Measurements from ENCODE around the gene BTBD9.

BTBD9 gene

GRCh38 chr6:38639498-38640215 is at the start of gene BTBD9:
Gene BTBD9 (minus strand): TSS chr6:38639929.
- DNase-seq (ENCODE audit: low read depth) = peak; percentile 81

- DNase-seq (ENCODE audit: low read depth) = no peak
Observed at GRCh38 chr6:38688579-38689087, 48.9 kb upstream of the BTBD9 start.

GRCh38 chr6:38687549-38687948 is 47.8 kb upstream of the BTBD9 start:
- no peak for DNase-seq (ENCODE audit: low read depth)

DNA sequence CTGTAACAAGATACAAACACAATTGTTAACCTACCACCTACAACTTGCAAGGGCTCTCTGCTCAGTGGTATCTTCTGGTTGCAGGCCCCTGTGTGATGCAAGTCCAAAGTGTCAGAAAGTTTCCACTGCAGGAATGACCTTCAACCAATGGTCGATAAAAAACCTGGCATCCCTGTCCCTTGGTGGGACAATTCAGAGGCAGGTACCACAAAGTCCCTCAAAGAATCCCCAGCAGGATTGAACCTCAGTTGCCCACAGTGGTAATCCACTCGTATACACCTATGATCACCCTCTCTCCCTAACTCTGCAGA is 47.3 kb upstream of the BTBD9 start:
- DNase-seq (ENCODE audit: low read depth) = no peak

DNA sequence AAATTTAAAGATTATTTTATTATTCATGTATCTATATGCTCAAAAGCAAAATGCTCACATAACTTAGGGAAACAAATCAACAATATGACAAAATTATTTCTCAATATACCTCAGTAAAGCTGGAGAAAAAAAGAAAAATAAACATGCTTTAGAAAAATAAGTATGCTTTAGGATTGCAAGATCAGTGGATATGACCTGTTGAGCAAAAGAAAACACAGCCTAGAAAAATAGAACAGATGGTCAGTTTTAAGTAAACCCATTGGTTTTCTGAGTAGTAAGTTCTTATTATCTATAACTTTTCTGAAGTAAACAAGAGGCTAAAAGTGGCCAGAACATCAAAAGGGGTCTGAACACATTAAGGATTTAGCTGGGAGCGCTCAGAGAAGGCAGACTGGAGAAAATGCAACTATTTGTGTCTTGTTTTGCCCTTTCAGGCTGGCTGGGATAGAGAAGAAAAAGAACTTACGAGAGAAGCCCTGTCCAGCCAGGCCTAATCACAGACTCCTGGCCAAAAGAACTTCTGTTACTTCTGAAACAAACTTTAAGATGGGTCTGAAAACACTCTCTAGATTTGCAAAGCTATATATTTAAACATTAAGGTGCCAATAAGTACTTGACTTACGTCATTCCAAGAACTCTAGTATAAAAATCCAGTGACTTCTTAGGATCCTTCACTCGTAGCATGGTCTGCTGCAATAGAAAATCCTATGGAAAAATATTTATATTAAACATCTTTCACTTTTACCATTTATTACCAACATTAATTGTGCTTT is 46.7 kb upstream of the BTBD9 start:
- DNase-seq (ENCODE audit: low read depth) = no peak

GRCh38 chr6:38684904-38685303 is 45.2 kb upstream of the BTBD9 start:
- no peak for DNase-seq (ENCODE audit: low read depth)

GRCh38 chr6:38684237-38684636 is 44.5 kb upstream of the BTBD9 start:
- no peak for DNase-seq (ENCODE audit: low read depth)

- no peak for DNase-seq (ENCODE audit: low read depth)
Observed at GRCh38 chr6:38681850-38682249, 42.1 kb upstream of the BTBD9 start.

DNA sequence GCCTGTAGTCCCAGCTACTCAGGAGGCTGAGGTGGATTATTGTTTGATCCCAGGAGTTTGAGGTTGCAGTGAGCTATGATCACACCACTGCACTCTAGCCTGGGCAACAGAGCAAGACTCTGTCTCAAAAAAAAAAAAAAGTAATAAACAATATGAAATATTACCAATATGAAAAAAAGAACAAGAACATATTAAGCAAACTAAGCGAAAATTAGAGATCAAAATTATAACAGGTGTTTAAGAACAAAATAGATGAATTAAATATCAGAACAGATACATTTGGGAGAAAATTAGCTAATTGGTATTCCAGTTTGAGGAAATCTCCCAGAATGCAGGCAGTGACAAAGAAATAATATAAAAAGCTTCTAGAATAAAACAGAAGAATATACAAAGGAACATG is 39.9 kb upstream of the BTBD9 start:
- DNase-seq (ENCODE audit: low read depth) = no peak

DNA sequence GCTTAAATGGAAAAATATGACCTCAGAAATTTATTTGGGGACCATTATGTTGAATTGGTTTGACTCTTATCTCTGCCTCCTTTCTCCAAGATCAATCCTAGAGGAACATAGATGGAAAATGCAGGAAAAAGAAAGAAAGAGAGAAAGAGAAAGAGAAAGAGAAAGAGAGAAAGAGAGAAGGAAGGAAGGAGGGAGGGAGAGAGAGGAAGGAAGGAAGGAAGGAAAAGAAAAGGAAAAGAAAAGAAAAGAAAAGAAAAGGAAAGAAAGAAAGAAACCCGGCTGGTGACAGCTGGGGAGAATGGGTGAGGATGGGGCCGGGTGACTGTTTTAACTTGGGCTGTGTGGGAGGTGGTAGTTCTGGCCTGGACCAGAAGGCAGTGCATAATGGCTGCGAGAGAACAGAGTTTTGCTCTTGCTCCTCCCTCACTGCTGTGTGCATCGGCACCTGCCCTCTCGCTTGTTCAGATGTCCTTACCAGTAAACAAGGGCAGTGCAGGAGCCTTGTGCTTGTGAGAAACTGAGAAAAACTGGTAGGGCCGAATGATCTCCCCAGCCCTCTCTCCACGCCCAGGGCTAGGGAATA is 38.5 kb upstream of the BTBD9 start:
- DNase-seq (ENCODE audit: low read depth) = no peak

- no peak for DNase-seq (ENCODE audit: low read depth)
Observed at GRCh38 chr6:38676974-38677544, 37.3 kb upstream of the BTBD9 start.

DNA sequence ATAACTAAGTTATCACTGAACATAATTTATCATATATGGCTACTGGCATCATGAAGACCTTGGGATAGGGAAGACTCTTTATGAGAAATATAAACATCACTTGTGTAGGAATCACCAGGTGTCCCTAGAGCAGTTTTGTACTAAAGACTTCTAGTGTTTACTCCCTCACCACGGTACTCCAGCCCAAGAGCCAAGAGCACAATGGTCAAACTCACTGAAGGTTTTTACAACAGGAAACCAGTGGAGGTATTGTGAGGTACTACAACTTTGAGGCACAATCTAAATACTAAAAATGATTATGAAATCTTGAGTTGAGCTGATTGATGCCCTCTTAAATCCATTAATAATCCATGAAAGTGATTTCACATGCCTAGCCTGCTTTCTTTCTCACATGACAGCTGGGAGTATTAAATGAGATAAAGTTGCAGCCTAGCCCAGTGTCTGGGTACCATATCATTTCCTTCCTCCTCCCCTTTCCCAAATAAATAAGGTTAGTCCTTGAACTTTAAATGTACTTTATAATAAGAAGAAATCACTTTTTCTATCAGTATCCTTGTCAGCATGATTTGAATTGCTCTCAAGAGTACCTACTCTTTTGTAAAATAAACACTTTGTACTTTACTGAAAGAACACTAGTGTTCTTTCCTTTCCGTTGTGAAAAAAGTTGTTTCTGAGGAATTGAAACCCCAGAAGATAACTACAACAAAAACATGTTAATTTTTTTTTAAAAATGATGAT is 36.7 kb upstream of the BTBD9 start:
- DNase-seq (ENCODE audit: low read depth) = no peak

- DNase-seq (ENCODE audit: low read depth) = no peak
Observed at GRCh38 chr6:38673397-38674165, 33.9 kb upstream of the BTBD9 start.

- peak; percentile 64 for DNase-seq (ENCODE audit: low read depth)
Observed at GRCh38 chr6:38671885-38672467, 32.2 kb upstream of the BTBD9 start.

DNA sequence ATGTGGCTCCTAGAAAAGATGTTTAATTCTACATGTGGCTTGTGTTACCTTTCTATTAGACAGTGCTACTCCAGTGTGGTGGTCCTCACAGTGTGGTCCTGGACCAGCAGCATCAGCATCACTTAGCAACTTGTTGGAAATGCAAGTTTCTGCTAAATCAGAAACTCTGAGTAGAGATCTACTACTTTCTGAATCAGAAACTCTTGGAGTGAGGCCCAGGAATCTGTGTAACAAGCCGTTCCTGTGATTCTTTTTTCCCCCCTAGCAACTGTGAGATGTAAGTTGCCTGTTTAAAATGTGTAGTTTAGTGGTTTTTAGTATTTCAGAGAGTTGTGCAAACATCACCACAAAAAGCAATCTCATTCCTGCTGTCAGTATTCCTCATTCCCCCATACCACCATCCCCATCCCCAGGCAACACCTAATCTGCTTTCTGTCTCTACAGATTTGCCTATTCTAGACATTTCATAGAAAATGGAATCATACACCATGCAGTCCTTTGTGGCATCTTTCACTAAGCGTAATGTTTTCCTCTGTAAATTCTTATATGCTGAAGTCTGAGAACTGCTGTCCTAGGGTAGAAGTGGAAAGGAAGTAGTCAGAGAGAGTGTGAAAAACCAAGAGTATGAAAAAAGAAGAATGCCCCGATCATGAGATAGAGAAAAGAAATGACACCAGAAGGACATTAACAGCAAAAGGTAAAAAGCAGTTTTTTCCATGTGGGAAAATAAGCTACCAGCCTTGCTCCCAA is 18.9 kb upstream of the BTBD9 start:
- DNase-seq (ENCODE audit: low read depth) = no peak

- DNase-seq (ENCODE audit: low read depth) = no peak
Observed at GRCh38 chr6:38656896-38657295, 17.2 kb upstream of the BTBD9 start.

GRCh38 chr6:38654263-38654662 is 14.5 kb upstream of the BTBD9 start:
- no peak for DNase-seq (ENCODE audit: low read depth)

- peak; percentile 27 for DNase-seq (ENCODE audit: low read depth)
Observed at GRCh38 chr6:38651121-38651784, 11.5 kb upstream of the BTBD9 start.

DNA sequence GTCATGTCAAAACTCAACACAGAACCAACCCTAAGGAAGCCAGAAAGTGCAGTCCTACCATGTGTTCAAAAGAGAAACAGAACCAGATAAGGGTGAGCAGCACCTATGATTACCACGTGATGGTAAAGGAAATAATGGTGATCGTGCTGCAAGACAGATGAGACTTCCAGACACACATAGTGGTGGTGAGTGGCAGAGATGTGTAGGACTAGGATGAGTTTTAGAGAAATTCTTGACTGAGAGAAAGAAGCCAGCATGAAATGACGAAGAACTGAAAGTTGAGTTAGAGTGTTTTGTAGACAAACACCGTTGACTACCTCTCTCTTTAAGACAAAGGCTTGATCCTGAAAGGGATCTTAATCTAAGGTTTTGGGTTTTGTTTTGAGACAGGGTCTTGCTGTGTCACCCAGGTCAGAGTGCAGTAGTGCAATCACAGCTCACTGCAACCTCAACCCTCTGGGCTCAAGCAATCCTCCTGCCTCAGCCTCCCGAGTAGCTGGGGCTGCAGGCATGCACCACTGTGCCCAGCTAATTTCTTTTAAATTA is 10.6 kb upstream of the BTBD9 start:
- DNase-seq (ENCODE audit: low read depth) = no peak
